GM10847 (cell line): ENCODE measurements around the gene ZIC2.

ENCODE experiments used
- POLR2A ChIP-seq: IDR thresholded peaks from 2 replicates; pipeline ENCODE4 v1.6.1; 2011; ENCODE audit not compliant: insufficient read length; ENCODE audit errors: extremely low read depth

Gene ZIC2

GRCh38 chr13:99969919-99970650, 11.5 kb upstream of the ZIC2 start:
- TF ChIP-seq POLR2A: no peak

- TF ChIP-seq POLR2A: no peak
These were observed 10.7 kb upstream of the ZIC2 start for GRCh38 chr13:99970651-99971575.

- TF ChIP-seq POLR2A: no peak
These were observed 9.9 kb upstream of the ZIC2 start, which contains the start of gene ZIC5 for GRCh38 chr13:99971576-99972189. Gene ZIC5, minus strand, starts transcription at chr13:99971767. Its CDS starts 164 bp downstream, at chr13:99971603.

GRCh38 chr13:99972190-99972731, 9.3 kb upstream of the ZIC2 start:
- no peak for TF ChIP-seq POLR2A

GRCh38 chr13:99973163-99973807, 8.3 kb upstream of the ZIC2 start:
- no peak for TF ChIP-seq POLR2A

- no peak for TF ChIP-seq POLR2A
These were observed 7.8 kb upstream of the ZIC2 start for GRCh38 chr13:99973808-99974185.

GRCh38 chr13:99974296-99974938, 7.2 kb upstream of the ZIC2 start:
- TF ChIP-seq POLR2A: no peak

GRCh38 chr13:99974939-99975561, 6.5 kb upstream of the ZIC2 start:
- TF ChIP-seq POLR2A: no peak

- no peak for TF ChIP-seq POLR2A
These were observed 6.0 kb upstream of the ZIC2 start for GRCh38 chr13:99975626-99976025.

- TF ChIP-seq POLR2A: no peak
These were observed 5.0 kb upstream of the ZIC2 start for GRCh38 chr13:99976575-99976974.

- no peak for TF ChIP-seq POLR2A
These were observed 4.2 kb upstream of the ZIC2 start for GRCh38 chr13:99977334-99977911.

GRCh38 chr13:99977912-99978798, 3.4 kb upstream of the ZIC2 start:
- TF ChIP-seq POLR2A: no peak
